Mesenchymal stem cell (in vitro differentiated cells and primary cell): Measurements from ENCODE around the gene RASSF7.

ENCODE experiments used
- DNase-seq: peaks from one replicate; pipeline ENCODE4 v3.0.0-alpha.2; 2013
- H2AFZ ChIP-seq: one replicate; pipeline ENCODE4 v1.6.1; 2013; ENCODE audit warnings: low read depth, mild to moderate bottlenecking, control low read depth, inconsistent platforms, low read length, moderate library complexity
- H2AK5ac ChIP-seq: 2 replicates; pipeline ENCODE4 v1.6.1; 2013; ENCODE audit warnings: low read length, moderate library complexity, mild to moderate bottlenecking, inconsistent platforms; ENCODE audit not compliant: severe bottlenecking
- H2BK120ac ChIP-seq: one replicate; pipeline ENCODE4 v1.6.1; 2013; ENCODE audit warnings: low read depth, mild to moderate bottlenecking, inconsistent platforms, low read length, moderate library complexity
- H2BK12ac ChIP-seq, 2 experiments: one replicate each; pipeline ENCODE4 v1.6.1; 2013; ENCODE audit warnings: inconsistent platforms in 2 of 2, low read length in 2 of 2, mild to moderate bottlenecking in 2 of 2, moderate library complexity in 2 of 2, control low read depth in 1 of 2
- H2BK15ac ChIP-seq: one replicate; pipeline ENCODE4 v1.6.1; 2013; ENCODE audit warnings: mild to moderate bottlenecking, low read depth, inconsistent platforms; ENCODE audit not compliant: poor library complexity, severe bottlenecking
- H2BK5ac ChIP-seq: 2 replicates; pipeline ENCODE4 v1.6.1; 2013; ENCODE audit warnings: low read depth, mild to moderate bottlenecking, low read length, control low read depth, inconsistent platforms; ENCODE audit not compliant: poor library complexity, severe bottlenecking
- H3K14ac ChIP-seq, 2 experiments: one replicate each; pipeline ENCODE4 v1.6.1; 2013; ENCODE audit warnings: inconsistent platforms in 2 of 2, low read length in 2 of 2, control low read depth in 1 of 2, mild to moderate bottlenecking in 1 of 2, moderate library complexity in 1 of 2
- H3K18ac ChIP-seq, 2 experiments: one replicate each; pipeline ENCODE4 v1.6.1; 2013; ENCODE audit warnings: inconsistent platforms in 2 of 2, low read length in 2 of 2, control low read depth in 1 of 2, low read depth in 1 of 2, mild to moderate bottlenecking in 1 of 2
- H3K23ac ChIP-seq, 2 experiments: one replicate each; pipeline ENCODE4 v1.6.1; 2013; ENCODE audit warnings: inconsistent platforms in 2 of 2, low read length in 2 of 2, mild to moderate bottlenecking in 2 of 2, moderate library complexity in 2 of 2, control low read depth in 1 of 2
- H3K27ac ChIP-seq: 2 replicates; pipeline ENCODE4 v1.5.1; 2013; ENCODE audit warnings: mild to moderate bottlenecking, moderate library complexity, low read length, control low read depth, inconsistent platforms; ENCODE audit not compliant: poor library complexity, severe bottlenecking
- H3K27me3 ChIP-seq, 2 experiments: 2 replicates each; pipeline versions ENCODE4 v1.6.1 to v1.7.0; 2013; ENCODE audit warnings: low read length in 2 of 2, mild to moderate bottlenecking in 2 of 2, moderate library complexity in 2 of 2, control low read depth in 1 of 2, inconsistent platforms in 1 of 2; ENCODE audit not compliant: control insufficient read depth in 1 of 2, insufficient read depth in 1 of 2
- H3K36me3 ChIP-seq, 2 experiments: 2 replicates each; pipeline versions ENCODE4 v1.6.1 to v1.7.0; 2013; ENCODE audit warnings: low read length in 2 of 2, control low read depth in 1 of 2, inconsistent platforms in 1 of 2, low read depth in 1 of 2, mild to moderate bottlenecking in 1 of 2; ENCODE audit not compliant: insufficient read depth in 2 of 2, control insufficient read depth in 1 of 2
- H3K4ac ChIP-seq, 2 experiments: one replicate each; pipeline ENCODE4 v1.6.1; 2013; ENCODE audit warnings: inconsistent platforms in 2 of 2, low read length in 2 of 2, mild to moderate bottlenecking in 2 of 2, moderate library complexity in 2 of 2, control low read depth in 1 of 2, low read depth in 1 of 2
- H3K4me1 ChIP-seq: 2 replicates; pipeline ENCODE4 v1.6.1; 2013; ENCODE audit warnings: low read depth, low read length, control low read depth; ENCODE audit not compliant: control insufficient read depth, insufficient read depth
- H3K4me2 ChIP-seq: 2 replicates; pipeline ENCODE4 v1.6.1; 2013; ENCODE audit warnings: low read length, mild to moderate bottlenecking, inconsistent platforms; ENCODE audit not compliant: poor library complexity, severe bottlenecking
- H3K4me3 ChIP-seq, 2 experiments: 2 replicates each; pipeline versions ENCODE4 v1.5.1 to v1.7.0; 2013; ENCODE audit warnings: low read length in 2 of 2, mild to moderate bottlenecking in 2 of 2, control low read depth in 1 of 2, low read depth in 1 of 2; ENCODE audit not compliant: insufficient read depth in 1 of 2
- H3K79me1 ChIP-seq: replicated peaks from 2 replicates; pipeline ENCODE4 v1.6.1; 2013; ENCODE audit warnings: mild to moderate bottlenecking, control low read depth, low read length, inconsistent platforms; ENCODE audit not compliant: poor library complexity, severe bottlenecking
- H3K9ac ChIP-seq: 2 replicates; pipeline ENCODE4 v1.7.0; 2013; ENCODE audit warnings: mild to moderate bottlenecking, low read length, moderate library complexity
- H3K9me3 ChIP-seq: 2 replicates; pipeline ENCODE4 v1.7.0; 2013; ENCODE audit warnings: mild to moderate bottlenecking, low read length; ENCODE audit not compliant: control insufficient read depth
- H4K8ac ChIP-seq: one replicate; pipeline ENCODE4 v1.6.1; 2013; ENCODE audit warnings: inconsistent platforms, mild to moderate bottlenecking, low read length, moderate library complexity
- H4K91ac ChIP-seq: one replicate; pipeline ENCODE4 v1.6.1; 2013; ENCODE audit warnings: mild to moderate bottlenecking, low read length, inconsistent platforms
- WGBS: methylation state at CpG from one replicate; pipeline ENCODE4 v1.1.7; 2013; ENCODE audit warnings: mixed read lengths; 5-methylcytosine and 5-hydroxymethylcytosine counted together

RASSF7 gene

GRCh38 chr11:576811-577610 is 16.2 kb downstream of the RASSF7 start:
- H3K23ac ChIP-seq, result peak overlapping the region in 1 of 2 experiments; percentile 2
- peaks cover 46% of the 10 kb centered on the region for H3K4me1 ChIP-seq
- H3K4ac ChIP-seq, result peak overlapping the region; percentile 7 to 92
- H2BK15ac ChIP-seq, result peak overlapping the region; percentile 19
- peaks cover 3% of the 10 kb centered on the region for H3K79me1 ChIP-seq
- peak overlapping the region; percentile 30 for H2AFZ ChIP-seq
- H3K18ac ChIP-seq, result peak overlapping the region; percentile 64 to 95
- H3K4me3 ChIP-seq, result peak overlapping the region; percentile 82 to 99
- H3K36me3 ChIP-seq, result peaks cover 5 to 21% of the 10 kb centered on the region in 2 experiments
- peaks cover 4 to 7% of the 10 kb centered on the region in 2 experiments for H3K27me3 ChIP-seq
- H3K27ac ChIP-seq, result peak overlapping the region; percentile 88
- H4K91ac ChIP-seq, result no peak overlapping the region
- no peaks in the 10 kb centered on the region for H3K9me3 ChIP-seq
- no peak overlapping the region for H4K8ac ChIP-seq
- DNase-seq, result no peak
- H2BK120ac ChIP-seq, result no peak overlapping the region
- peak overlapping the region; percentile 46 for H2BK5ac ChIP-seq
- H2BK12ac ChIP-seq, result peak overlapping the region in 1 of 2 experiments; percentile 77
- peak overlapping the region; percentile 98 for H3K9ac ChIP-seq
- 8% methylated on average over 40 of the region's 48 CpGs for WGBS
- peak overlapping the region; percentile 27 for H2AK5ac ChIP-seq
- peak overlapping the region in 1 of 2 experiments; percentile 96 for H3K14ac ChIP-seq
- H3K4me2 ChIP-seq, result peak overlapping the region; percentile 66

GRCh38 chr11:577611-577894 is 16.8 kb downstream of the RASSF7 start:
- peaks cover 4 to 7% of the 10 kb centered on the region in 2 experiments for H3K27me3 ChIP-seq
- H3K4me3 ChIP-seq, result peak overlapping the region; percentile 82 to 99
- H2BK5ac ChIP-seq, result no peak overlapping the region
- DNase-seq, result no peak
- no peak overlapping the region for H2AFZ ChIP-seq
- no peaks in the 10 kb centered on the region for H3K9me3 ChIP-seq
- peak overlapping the region; percentile 66 for H3K4me2 ChIP-seq
- 84% methylated on average over 5 of the region's 6 CpGs for whole genome bisulfite sequencing
- peaks cover 45% of the 10 kb centered on the region for H3K4me1 ChIP-seq
- peak overlapping the region; percentile 88 for H3K27ac ChIP-seq
- H4K8ac ChIP-seq, result no peak overlapping the region
- H3K4ac ChIP-seq, result peak overlapping the region; percentile 5 to 8
- no peak overlapping the region for H2BK15ac ChIP-seq
- H2BK12ac ChIP-seq, result no peak overlapping the region
- peaks cover 9 to 25% of the 10 kb centered on the region in 2 experiments for H3K36me3 ChIP-seq
- no peak overlapping the region for H4K91ac ChIP-seq
- H3K14ac ChIP-seq, result no peak overlapping the region
- H2AK5ac ChIP-seq, result no peak overlapping the region
- peaks cover 3% of the 10 kb centered on the region for H3K79me1 ChIP-seq
- peak overlapping the region in 1 of 2 experiments; percentile 2 for H3K23ac ChIP-seq
- H3K18ac ChIP-seq, result no peak overlapping the region
- peak overlapping the region; percentile 98 for H3K9ac ChIP-seq
- H2BK120ac ChIP-seq, result no peak overlapping the region

DNA sequence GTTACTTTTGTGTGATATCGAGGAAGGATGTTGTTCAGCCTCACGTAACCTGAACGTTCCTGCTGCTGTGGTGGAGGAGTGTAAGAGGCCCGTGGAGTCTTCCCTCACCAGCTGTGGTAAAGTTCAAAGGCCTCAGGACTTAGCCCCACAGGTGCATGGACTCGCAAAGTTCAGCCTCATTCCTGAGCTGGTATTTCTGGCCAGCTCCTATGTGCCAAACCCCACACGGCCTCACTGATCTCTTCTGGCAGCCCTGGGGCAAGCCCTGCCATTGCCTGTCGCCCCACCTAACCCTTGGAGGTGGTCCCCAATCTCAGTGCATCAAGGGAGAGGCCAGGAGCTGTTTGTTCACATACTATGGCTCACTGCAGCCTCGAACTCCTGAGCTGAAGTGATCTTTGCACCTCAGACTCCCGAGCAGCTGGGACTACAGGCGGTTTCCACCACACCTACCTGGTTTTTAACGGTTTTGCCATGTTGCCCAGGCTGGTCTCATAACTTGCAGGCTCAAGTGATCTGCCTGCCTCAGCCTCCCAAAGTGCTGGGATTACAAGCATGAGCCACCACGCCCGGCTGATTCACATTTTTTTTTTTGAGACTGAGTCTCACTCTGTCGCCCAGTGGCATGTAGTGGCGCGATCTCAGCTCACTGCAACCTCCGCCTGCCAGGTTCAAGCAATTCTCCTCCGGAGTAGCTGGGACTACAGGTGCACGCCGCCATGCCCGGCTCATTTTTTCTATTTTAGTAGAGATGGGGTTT is 17.7 kb downstream of the RASSF7 start:
- no peak overlapping the region for H2AFZ ChIP-seq
- H3K36me3 ChIP-seq, result peaks cover 12 to 32% of the 10 kb centered on the region in 2 experiments
- H3K14ac ChIP-seq, result peak overlapping the region in 1 of 2 experiments; percentile 49

More for the DNA sequence above, 17.7 kb downstream of the RASSF7 start:
- Histone ChIP-seq H2BK120ac (no peak overlapping the region), H3K4ac (no peak overlapping the region), H3K27me3 (peaks cover 4 to 7% of the 10 kb centered on the region in 2 experiments), H3K79me1 (peaks cover 3% of the 10 kb centered on the region), H3K4me2 (peak overlapping the region; percentile 66), H2AK5ac (no peak overlapping the region), H3K9ac (peak overlapping the region; percentile 98), H3K18ac (no peak overlapping the region), H3K23ac (peak overlapping the region in 1 of 2 experiments; percentile 84), H4K8ac (no peak overlapping the region), H2BK5ac (no peak overlapping the region), H3K27ac (no peak overlapping the region), H3K9me3 (no peaks in the 10 kb centered on the region), H3K4me3 (peak overlapping the region in 1 of 2 experiments; percentile 99), H3K4me1 (peaks cover 45% of the 10 kb centered on the region), H4K91ac (no peak overlapping the region), H2BK12ac (peak overlapping the region in 1 of 2 experiments; percentile 6), H2BK15ac (no peak overlapping the region)
- no peak for DNase-seq
- WGBS, result 92% methylated on average over 21 of the region's 21 CpGs
